Small intestine (tissue), 7 donors: ENCODE measurements around the gene SYNDIG1L. TPM values are rescaled to one million over a fixed set of nuclear protein-coding genes. Genes with fewer than 3 reads are reported as not detected.

ENCODE experiments used
- DNase-seq, 2 donors: peaks; one replicate each; pipeline versions ENCODE4 v3.0.0 to v3.0.0-alpha.2; 2013
- FAIRE-seq: peaks from 2 replicates; lab custom pipeline; 2012; peaks lifted over from hg19 to GRCh38; lab: Jason Lieb, UNC
- H3K27ac ChIP-seq, 3 donors: one replicate each; pipeline ENCODE4 v1.5.1; 2013; ENCODE audit warnings: low read length in 2 of 3, mild to moderate bottlenecking in 2 of 3, control low read depth in 1 of 3, inconsistent platforms in 1 of 3, low read depth in 1 of 3, moderate library complexity in 1 of 3
- H3K27me3 ChIP-seq, 3 donors: one replicate each; pipeline ENCODE4 v1.6.1; 2013; ENCODE audit warnings: low read length in 3 of 3, inconsistent platforms in 1 of 3; ENCODE audit not compliant: control insufficient read depth in 3 of 3, insufficient read depth in 3 of 3
- H3K36me3 ChIP-seq, 3 donors: one replicate each; pipeline ENCODE4 v1.6.1; 2013; ENCODE audit warnings: low read length in 3 of 3, inconsistent platforms in 1 of 3, low read depth in 1 of 3, mild to moderate bottlenecking in 1 of 3, moderate library complexity in 1 of 3; ENCODE audit not compliant: control insufficient read depth in 3 of 3, insufficient read depth in 2 of 3
- H3K4me1 ChIP-seq, 3 donors: one replicate each; pipeline ENCODE4 v1.6.1; 2013; ENCODE audit warnings: low read length in 2 of 3, inconsistent platforms in 1 of 3, low read depth in 1 of 3, mild to moderate bottlenecking in 1 of 3, moderate library complexity in 1 of 3; ENCODE audit not compliant: control insufficient read depth in 3 of 3, insufficient read depth in 2 of 3
- H3K4me3 ChIP-seq, 3 donors: one replicate each; pipeline ENCODE4 v1.5.1; 2013; ENCODE audit warnings: low read length in 3 of 3, control low read depth in 1 of 3, inconsistent platforms in 1 of 3, low read depth in 1 of 3, mild to moderate bottlenecking in 1 of 3, moderate library complexity in 1 of 3
- H3K9me3 ChIP-seq, 2 donors: one replicate each; pipeline ENCODE4 v1.6.1; 2013; ENCODE audit warnings: low read depth in 1 of 2, low read length in 1 of 2; ENCODE audit not compliant: control insufficient read depth in 2 of 2, insufficient read depth in 1 of 2
- WGBS, 3 donors: extraction: QIAGEN DNeasy Blood & Tissue Kit; methylation state at CpG; one replicate each; pipeline ENCODE4 v1.1.7; 2013; 5-methylcytosine and 5-hydroxymethylcytosine counted together
- polyA plus RNA-seq, 4 donors: library from polyadenylated mRNA; stranded (reverse) in 3 of 4; unstranded in 1 of 4; fragments of 200-250 nt in 3 of 4; fragments of 120-200 nt in 1 of 4; gene quantifications; one replicate each; pipeline versions ENCODE4 v1.2.1 to v1.2.3, GENCODE V29; 2013
- donor health status: healthy with polysubstance abuse.
- donor health status: control.
- donor health status: control.
- donor health status: Bipolar disorder and iron deficiency.
- donor health status: healthy.

The SYNDIG1L gene
- polyA plus RNA-seq, 4 donors = 0.06 to 3.0 TPM; not detected in 2

- DNase-seq = no peak
- Histone ChIP-seq H3K4me1 (no peaks in the 10 kb centered on the region), H3K4me3 (no peak overlapping the region), H3K27ac (no peak overlapping the region), H3K27me3 (no peaks in the 10 kb centered on the region), H3K36me3 (no peaks in the 10 kb centered on the region), H3K9me3 (no peaks in the 10 kb centered on the region)
- no peak for FAIRE-seq
- WGBS, 3 donors = 86 to 93% (median 91%) methylated on average over 13 of the region's 13 CpGs
Measured at GRCh38 chr14:74380845-74381244, 45.2 kb downstream of the SYNDIG1L start.

GRCh38 chr14:74380172-74380571 lies 45.8 kb downstream of the SYNDIG1L start:
- Histone ChIP-seq H3K4me1 (no peaks in the 10 kb centered on the region), H3K4me3 (no peak overlapping the region), H3K9me3 (no peaks in the 10 kb centered on the region), H3K27me3 (no peaks in the 10 kb centered on the region), H3K36me3 (no peaks in the 10 kb centered on the region), H3K27ac (no peak overlapping the region)
- WGBS, 3 donors = 86 to 89% (median 87%) methylated on average over 9 of the region's 9 CpGs
- no peak for DNase-seq
- FAIRE-seq = no peak

- Histone ChIP-seq H3K9me3 (no peaks in the 10 kb centered on the region), H3K36me3 (no peaks in the 10 kb centered on the region), H3K4me3 (no peak overlapping the region), H3K27me3 (no peaks in the 10 kb centered on the region), H3K27ac (no peak overlapping the region), H3K4me1 (no peaks in the 10 kb centered on the region)
- FAIRE-seq = no peak
- DNase-seq = no peak
- 92 to 95% (median 94%) methylated on average over 36 to 38 of the region's 38 CpGs for WGBS, 3 donors
Measured at GRCh38 chr14:74377976-74378690, 47.9 kb downstream of the SYNDIG1L start.

GRCh38 chr14:74368441-74368840 lies 57.6 kb downstream of the SYNDIG1L start:
- DNase-seq = no peak
- WGBS, 3 donors = 85 to 87% (median 86%) methylated on average over 8 of the region's 8 CpGs
- FAIRE-seq = no peak

GRCh38 chr14:74368026-74368425 lies 58.0 kb downstream of the SYNDIG1L start:
- Histone ChIP-seq H3K27ac (no peak overlapping the region), H3K27me3 (peaks cover 0 to 4% (median 0%) of the 10 kb centered on the region in 3 donors), H3K4me3 (no peak overlapping the region), H3K36me3 (no peaks in the 10 kb centered on the region), H3K4me1 (no peaks in the 10 kb centered on the region), H3K9me3 (no peaks in the 10 kb centered on the region)
- no peak for DNase-seq
- no peak for FAIRE-seq
- 80 to 92% (median 84%) methylated on average over 6 of the region's 6 CpGs for WGBS, 3 donors

More at GRCh38 chr14:74368441-74368840, 57.6 kb downstream of the SYNDIG1L start:
- Histone ChIP-seq H3K9me3 (no peaks in the 10 kb centered on the region), H3K4me3 (no peak overlapping the region), H3K36me3 (no peaks in the 10 kb centered on the region), H3K27ac (no peak overlapping the region), H3K4me1 (no peaks in the 10 kb centered on the region), H3K27me3 (peaks cover 0 to 4% (median 0%) of the 10 kb centered on the region in 3 donors)

GRCh38 chr14:74364271-74364880 lies 61.6 kb downstream of the SYNDIG1L start:
- no peak overlapping the region for H3K27ac ChIP-seq
- whole genome bisulfite sequencing, 3 donors = 73 to 78% (median 73%) methylated on average over 7 of the region's 7 CpGs
- no peak for FAIRE-seq
- H3K27me3 ChIP-seq = peaks cover 0 to 4% (median 0%) of the 10 kb centered on the region in 3 donors
- no peak overlapping the region for H3K4me3 ChIP-seq
- H3K9me3 ChIP-seq = no peaks in the 10 kb centered on the region
- no peaks in the 10 kb centered on the region for H3K36me3 ChIP-seq
- DNase-seq = no peak
- no peaks in the 10 kb centered on the region for H3K4me1 ChIP-seq

GRCh38 chr14:74362361-74362915 lies 63.6 kb downstream of the SYNDIG1L start:
- 23 to 27% (median 24%) methylated on average over 12 of the region's 12 CpGs for WGBS, 3 donors
- FAIRE-seq (no peak), DNase-seq (peak; percentile 72 to 79)
- Histone ChIP-seq H3K4me3 (no peak overlapping the region), H3K27ac (no peak overlapping the region), H3K27me3 (peaks cover 0 to 4% (median 0%) of the 10 kb centered on the region in 3 donors), H3K9me3 (no peaks in the 10 kb centered on the region), H3K36me3 (no peaks in the 10 kb centered on the region), H3K4me1 (no peaks in the 10 kb centered on the region)

GRCh38 chr14:74360163-74360562 lies 65.8 kb downstream of the SYNDIG1L start:
- FAIRE-seq = no peak
- WGBS, 3 donors = 15 to 50% (median 31%) methylated on average over 3 of the region's 3 CpGs
- DNase-seq = no peak
- Histone ChIP-seq H3K4me3 (no peak overlapping the region), H3K27ac (no peak overlapping the region), H3K27me3 (peaks cover 0 to 2% (median 0%) of the 10 kb centered on the region in 3 donors), H3K9me3 (no peaks in the 10 kb centered on the region), H3K4me1 (no peaks in the 10 kb centered on the region), H3K36me3 (no peaks in the 10 kb centered on the region)
